Ascending aorta (tissue), 2 donors: ENCODE results near the gene ABHD12. TPM values are rescaled to one million over a fixed set of nuclear protein-coding genes. Genes with fewer than 3 reads are reported as not detected.
"Not testable (repeated sequence)": the region's sequence is repeated elsewhere in the genome, so short reads cannot be mapped to it uniquely, and the experiment has no call there.

ENCODE experiments used
- DNase-seq, 2 donors: peaks; one replicate each; pipeline ENCODE4 v3.0.0-alpha.2; 2019; ENCODE audit warnings: low spot score in 2 of 2
- H3K27ac ChIP-seq, 2 donors: fragments of 200-600 bp; sonication (generic); one replicate each; pipeline ENCODE4 v1.5.1; 2016 to 2017; ENCODE audit warnings: mild to moderate bottlenecking in 1 of 2
- H3K27me3 ChIP-seq: fragments of 200-600 bp; sonication (generic); one replicate; pipeline ENCODE4 v1.5.1; 2017
- H3K36me3 ChIP-seq, 2 donors: fragments of 200-600 bp; sonication (generic); one replicate each; pipeline ENCODE4 v1.5.1; 2016
- H3K4me1 ChIP-seq, 2 donors: fragments of 200-600 bp; sonication (generic); one replicate each; pipeline ENCODE4 v1.5.1; 2016 to 2017; ENCODE audit warnings: mild to moderate bottlenecking in 1 of 2
- H3K4me3 ChIP-seq, 2 donors: fragments of 200-600 bp; sonication (generic); one replicate each; pipeline ENCODE4 v1.5.1; 2016 to 2017; ENCODE audit warnings: mild to moderate bottlenecking in 1 of 2
- H3K9me3 ChIP-seq, 2 donors: fragments of 200-600 bp; sonication (generic); one replicate each; pipeline ENCODE4 v1.5.1; 2016
- CTCF ChIP-seq, 3 experiments: fragments of 200-600 bp in 2 of 3; fragments of 450-650 bp in 1 of 3; sonication (generic) in 2 of 3; IDR thresholded peaks; one replicate each; pipeline ENCODE4 v1.5.1; 2016 to 2019; ENCODE audit warnings: antibody characterized with exemption in 3 of 3, mild to moderate bottlenecking in 1 of 3, moderate library complexity in 1 of 3
- intact Hi-C: fragments of 100-400 bp; cut with DNase I; formaldehyde crosslinking; loops from one replicate; pipeline ENCODE4 v1.15.1; 2023
- total RNA-seq: library from RNA; depleted of rRNA; stranded (reverse); fragments of >200 nt; gene quantifications from one replicate; pipeline ENCODE4 v1.1.0, GENCODE V29; 2016

Gene ABHD12
- total RNA-seq, 1 donor from 2014 or later = 24.3 TPM

DNA sequence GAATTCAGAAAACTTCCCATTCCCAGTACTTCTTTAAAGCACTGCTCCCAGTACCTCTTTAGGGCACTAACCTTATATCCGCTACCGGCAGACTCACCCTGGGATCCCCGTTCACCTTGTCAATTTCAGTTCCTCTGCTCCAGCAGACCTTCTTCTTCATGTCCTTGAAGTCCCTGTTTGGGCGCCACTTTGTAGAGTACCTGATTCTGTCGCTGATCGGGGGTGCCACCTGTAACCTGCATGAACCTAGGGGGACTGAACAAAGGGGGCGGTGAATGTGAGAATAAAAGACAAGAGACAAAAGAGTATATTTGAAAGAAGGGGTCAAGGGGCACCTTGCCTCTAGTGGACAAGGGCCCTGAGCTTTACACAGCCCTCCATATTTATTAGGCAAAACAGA, 11.9 kb upstream of the ABHD12 start:
- Histone ChIP-seq H3K4me1 (peaks cover 0 to 4% of the 10 kb centered on the region in 2 donors), H3K9me3 (no peaks in the 10 kb centered on the region), H3K27me3 (peaks cover 4% of the 10 kb centered on the region), H3K27ac (no peak overlapping the region), H3K36me3 (no peaks in the 10 kb centered on the region), H3K4me3 (no peak overlapping the region)
- no peak for DNase-seq
- no peak for TF ChIP-seq CTCF (IDR thresholded peaks at IDR 0.05)
- intact Hi-C loops = no loop called here

DNA sequence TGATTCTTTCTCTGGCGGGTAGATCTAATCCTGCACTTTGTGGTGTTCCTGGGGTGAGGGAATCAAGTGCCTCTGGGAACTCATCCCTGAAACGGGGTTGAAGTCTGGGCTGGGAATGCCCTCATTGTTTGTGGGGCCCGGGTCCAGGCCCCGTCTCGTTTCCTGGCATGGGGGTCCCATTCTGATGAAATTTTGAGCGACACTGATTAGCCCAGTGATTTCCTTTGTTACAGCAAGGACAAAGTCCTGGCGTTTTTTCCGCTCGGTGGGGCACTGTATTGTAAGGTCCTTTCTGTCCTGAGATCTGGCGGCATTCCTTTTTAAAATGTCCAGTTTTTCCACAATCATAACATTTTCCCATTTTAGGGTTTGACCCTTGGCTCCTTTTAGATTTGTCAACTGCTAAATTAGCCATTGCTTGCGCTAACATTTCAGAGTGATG, 9.7 kb upstream of the ABHD12 start:
- H3K27me3 ChIP-seq, H3K9me3 ChIP-seq, H3K4me3 ChIP-seq, H3K4me1 ChIP-seq, DNase-seq, intact Hi-C loops, H3K36me3 ChIP-seq, H3K27ac ChIP-seq: not testable (repeated sequence)

GRCh38 chr20:25399037-25399430, 8.4 kb upstream of the ABHD12 start:
- intact Hi-C loops = loop anchor here (1.0 to 10.0 kb wide), 4 partner anchors 104 to 405 kb away; partner anchors contain the start of gene NANP
- no peaks in the 10 kb centered on the region for H3K4me1 ChIP-seq
- peak in 1 of 2 donors; percentile 66 for DNase-seq
- TF ChIP-seq CTCF (IDR thresholded peaks at IDR 0.05) = peak; percentile 25 to 71 (median 54)
- no peaks in the 10 kb centered on the region for H3K9me3 ChIP-seq
- H3K27ac ChIP-seq = no peak overlapping the region
- H3K4me3 ChIP-seq = no peak overlapping the region
- no peaks in the 10 kb centered on the region for H3K36me3 ChIP-seq
- H3K27me3 ChIP-seq = peaks cover 4% of the 10 kb centered on the region

GRCh38 chr20:25398376-25399036, 7.9 kb upstream of the ABHD12 start:
- no peak for TF ChIP-seq CTCF (IDR thresholded peaks at IDR 0.05)
- intact Hi-C loops = loop anchor here (1.0 to 10.0 kb wide), 4 partner anchors 104 to 404 kb away; partner anchors contain the start of gene NANP
- DNase-seq = no peak
- Histone ChIP-seq H3K4me3 (no peak overlapping the region), H3K4me1 (no peaks in the 10 kb centered on the region), H3K27ac (no peak overlapping the region), H3K36me3 (no peaks in the 10 kb centered on the region), H3K9me3 (no peaks in the 10 kb centered on the region), H3K27me3 (peaks cover 4% of the 10 kb centered on the region)

DNA sequence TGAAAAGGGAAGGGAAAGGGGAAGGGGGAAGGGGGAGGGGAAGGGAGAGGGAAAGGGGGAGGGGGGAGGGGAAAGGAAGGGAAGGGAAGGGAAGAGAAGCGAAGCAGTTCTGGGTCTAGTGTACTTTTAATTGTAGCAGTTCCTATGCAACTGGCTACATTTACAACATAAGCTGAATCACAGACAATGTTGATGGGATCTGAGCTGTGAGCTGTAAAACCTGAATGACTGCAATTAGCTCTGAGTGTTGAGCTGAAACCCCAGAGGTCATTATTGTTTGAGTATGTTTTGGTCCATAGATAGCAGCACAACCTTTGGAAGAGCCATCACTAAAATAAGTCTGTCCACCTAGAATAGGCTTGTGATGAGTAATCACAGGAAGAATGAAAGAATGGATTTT, 7.2 kb upstream of the ABHD12 start:
- TF ChIP-seq CTCF (IDR thresholded peaks at IDR 0.05) = no peak
- intact Hi-C loops = loop anchor here (2.0 to 10.0 kb wide), 3 partner anchors 103 to 331 kb away; partner anchors contain the start of gene NANP

DNA sequence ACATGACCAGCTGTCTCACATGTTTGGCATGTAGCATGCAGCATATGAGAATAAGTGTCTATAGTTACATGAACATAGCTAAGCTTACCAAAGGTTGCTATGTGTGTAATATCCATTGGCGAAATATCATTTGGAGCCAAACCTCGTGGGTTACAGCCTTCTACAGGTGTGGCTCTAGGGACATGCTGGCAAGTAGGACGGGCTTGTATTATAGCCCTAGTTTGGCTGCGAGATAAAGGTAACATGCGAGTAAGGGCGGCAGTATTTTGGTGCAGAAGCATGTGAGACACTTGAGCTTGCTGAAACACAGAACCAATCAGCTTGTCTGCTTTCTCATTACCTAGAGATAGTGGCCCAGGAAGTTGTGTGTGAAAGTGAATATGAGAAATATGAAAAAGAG, 6.5 kb upstream of the ABHD12 start:
- no peak overlapping the region for H3K27ac ChIP-seq
- TF ChIP-seq CTCF (IDR thresholded peaks at IDR 0.05) = no peak
- H3K27me3 ChIP-seq = peaks cover 4% of the 10 kb centered on the region
- H3K4me1 ChIP-seq = no peaks in the 10 kb centered on the region
- no peak for DNase-seq
- no peak overlapping the region for H3K4me3 ChIP-seq
- intact Hi-C loops = loop anchor here (5.0 to 10.0 kb wide), 2 partner anchors 228 to 330 kb away; partner anchors contain the start of gene NANP
- H3K36me3 ChIP-seq = no peaks in the 10 kb centered on the region
- no peaks in the 10 kb centered on the region for H3K9me3 ChIP-seq

More for the DNA sequence above, 7.2 kb upstream of the ABHD12 start:
- Histone ChIP-seq H3K27ac (no peak overlapping the region), H3K4me1 (no peaks in the 10 kb centered on the region), H3K4me3 (no peak overlapping the region), H3K9me3 (no peaks in the 10 kb centered on the region), H3K27me3 (peaks cover 4% of the 10 kb centered on the region), H3K36me3 (no peaks in the 10 kb centered on the region)
- no peak for DNase-seq
